GM21447 (cell line): ENCODE results near the gene BBS12.

Experiments
- ATAC-seq: cut with Tn5 transposase; IDR thresholded peaks from one replicate; pipeline ENCODE4 v1.9.1; 2021; ENCODE audit not compliant: unreplicated experiment

BBS12 gene

DNA sequence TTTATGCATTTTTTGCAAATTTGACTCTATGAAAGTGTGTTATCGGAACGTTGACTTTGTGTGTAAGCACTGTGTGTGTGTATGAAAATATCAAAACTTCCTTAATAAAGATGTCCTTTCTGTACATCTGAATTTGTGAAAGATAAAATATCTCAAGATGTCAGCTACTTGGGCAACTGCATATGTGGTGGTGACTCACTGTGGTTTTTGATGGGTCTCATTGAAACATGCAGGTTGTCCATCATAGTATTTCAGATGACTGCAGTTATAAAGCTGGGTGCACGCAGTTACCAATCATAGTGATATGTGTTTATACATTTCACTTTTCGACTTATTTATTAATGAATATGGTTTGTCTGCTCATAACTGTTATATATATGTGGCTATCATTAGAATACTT lies 19.7 kb upstream of the BBS12 start:
- ATAC-seq = no peak

GRCh38 chr4:122715221-122715620 lies 17.3 kb upstream of the BBS12 start:
- no peak for ATAC-seq

- peak; percentile 87 for ATAC-seq
These were observed 15.6 kb upstream of the BBS12 start for GRCh38 chr4:122716825-122717448.

DNA sequence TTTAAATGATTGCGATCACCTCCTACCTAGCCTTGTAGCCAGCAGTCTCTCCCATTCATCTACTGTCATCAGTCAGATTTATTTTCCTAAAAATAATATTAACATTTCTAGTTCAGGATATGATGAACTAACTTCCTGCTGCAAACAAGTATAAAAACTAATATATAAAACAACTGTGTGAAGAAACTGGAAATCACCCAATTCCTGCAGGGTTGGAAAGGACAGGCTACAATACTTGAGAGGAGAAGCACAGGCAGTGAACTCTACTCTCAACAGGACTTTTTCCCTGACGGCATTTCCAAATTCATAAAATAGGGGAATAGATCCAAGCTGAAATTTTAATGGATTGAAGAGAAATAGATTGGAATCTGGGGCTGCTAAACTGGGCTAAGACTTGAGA lies 14.2 kb upstream of the BBS12 start:
- no peak for ATAC-seq

DNA sequence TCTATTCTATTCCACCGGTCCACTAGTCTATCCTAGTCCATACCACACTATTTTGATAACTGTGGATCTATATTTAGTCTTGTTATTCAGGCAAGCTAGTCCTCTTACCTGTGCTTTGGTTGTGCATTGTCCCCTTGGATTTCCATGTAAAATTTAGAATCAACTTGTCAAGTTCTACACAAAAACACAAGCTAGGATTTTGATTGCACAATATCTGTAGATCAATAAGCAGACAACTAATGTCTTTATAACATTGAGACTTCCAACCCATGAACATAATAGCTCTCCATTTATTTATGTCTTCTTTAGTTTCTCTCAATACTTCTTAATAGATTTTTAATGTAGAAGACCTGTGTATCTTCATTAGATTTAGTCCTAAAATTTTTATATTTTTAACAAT lies 10.2 kb upstream of the BBS12 start:
- no peak for ATAC-seq

- no peak for ATAC-seq
These were observed 3.6 kb upstream of the BBS12 start for GRCh38 chr4:122728856-122729255.

DNA sequence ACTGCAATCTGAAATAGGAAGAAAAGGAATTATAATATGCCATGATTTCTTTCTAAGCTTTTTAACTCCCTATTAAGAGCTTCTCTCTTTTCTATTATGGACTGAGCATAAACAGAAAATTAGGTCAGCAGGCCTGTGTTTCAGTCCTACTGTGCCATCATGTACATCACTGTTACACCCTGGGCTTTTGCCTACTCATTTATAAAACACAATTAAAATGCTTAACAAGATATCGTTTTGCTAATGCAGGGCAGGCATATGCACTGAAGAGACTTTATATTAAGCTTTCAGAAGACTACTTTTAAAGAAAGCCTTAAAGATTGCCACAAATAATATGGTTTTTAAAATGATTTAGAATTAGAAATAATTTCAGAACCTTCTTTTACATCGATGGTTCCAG lies 828 bp upstream of the BBS12 start:
- no peak for ATAC-seq

DNA sequence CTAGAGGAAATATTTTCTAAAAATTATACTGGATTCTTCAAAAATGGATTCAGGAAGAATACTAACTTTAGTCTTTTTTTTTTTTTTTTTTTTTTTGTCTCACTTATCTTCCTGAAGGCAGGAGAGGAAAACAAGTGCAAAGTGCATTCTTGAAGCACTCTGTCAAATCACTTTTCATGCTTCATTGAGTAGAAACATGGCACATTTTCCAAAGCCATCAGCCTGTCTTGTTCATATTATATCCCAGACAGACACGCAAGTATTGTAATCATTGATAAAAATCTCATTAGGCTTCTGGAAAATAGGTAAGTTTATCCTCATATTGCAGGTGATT lies 1.2 kb downstream of the BBS12 start:
- ATAC-seq = no peak

DNA sequence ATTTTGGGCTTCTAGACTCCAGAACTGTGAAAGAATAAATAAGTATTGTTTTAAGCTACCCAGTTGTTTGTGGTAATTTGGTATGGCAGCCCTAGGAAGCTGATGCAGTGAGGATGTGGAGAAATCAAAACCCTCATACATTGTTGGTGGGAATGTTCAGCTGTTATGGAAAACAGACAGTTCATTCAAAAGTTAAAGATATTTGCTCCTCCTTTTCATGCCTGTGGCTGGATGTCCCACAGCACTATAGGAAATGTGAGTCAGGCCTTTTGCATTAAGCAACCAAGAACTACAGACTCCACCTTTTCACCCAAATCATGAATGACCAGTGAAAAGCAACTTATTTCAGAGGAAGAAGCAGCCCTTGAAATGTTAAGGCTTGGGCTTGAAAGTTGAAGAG lies 6.7 kb downstream of the BBS12 start:
- no peak for ATAC-seq

GRCh38 chr4:122742933-122743829 lies 10.7 kb downstream of the BBS12 start:
- ATAC-seq = no peak

DNA sequence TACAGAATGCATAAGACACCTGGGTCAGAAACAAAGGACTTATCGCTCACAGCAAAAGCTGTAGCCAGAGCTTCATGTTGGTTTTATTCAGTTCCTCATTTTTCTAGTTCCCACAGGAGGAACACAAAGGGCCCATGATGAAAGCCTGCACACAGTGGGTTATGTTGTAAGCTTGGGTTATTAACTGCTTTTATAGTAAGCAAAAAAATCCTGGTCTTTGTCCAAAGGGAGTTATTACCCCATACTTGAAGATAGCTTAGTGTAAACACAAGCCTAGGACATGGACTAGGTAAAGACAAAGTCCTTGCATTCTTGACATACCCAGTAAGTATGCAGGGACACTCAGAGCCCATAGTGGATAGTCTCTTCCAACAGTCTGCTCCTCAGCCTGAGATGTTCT lies 11.7 kb downstream of the BBS12 start:
- ATAC-seq = no peak

- ATAC-seq = no peak
These were observed 14.0 kb downstream of the BBS12 start for GRCh38 chr4:122746485-122746965.

- ATAC-seq = no peak
These were observed 14.6 kb downstream of the BBS12 start for GRCh38 chr4:122747068-122747467.

DNA sequence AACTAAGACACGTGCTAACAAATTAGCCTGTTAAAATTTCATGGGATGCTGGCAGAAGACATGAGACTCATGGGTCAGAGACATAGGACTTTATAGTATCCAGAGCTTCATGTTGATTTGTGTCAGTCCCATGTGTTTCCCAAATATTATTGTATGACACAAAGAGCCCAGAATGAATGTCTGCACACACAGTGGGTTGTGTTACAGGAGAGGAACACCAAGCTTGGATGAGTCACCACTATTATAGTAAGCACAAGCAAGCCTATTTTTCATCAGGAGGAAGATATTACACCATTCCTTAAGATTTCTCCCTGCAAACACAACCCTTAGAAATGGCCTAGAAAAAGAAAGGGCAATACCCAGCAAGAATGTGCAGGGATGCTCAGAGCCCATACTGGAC lies 15.4 kb downstream of the BBS12 start:
- no peak for ATAC-seq

DNA sequence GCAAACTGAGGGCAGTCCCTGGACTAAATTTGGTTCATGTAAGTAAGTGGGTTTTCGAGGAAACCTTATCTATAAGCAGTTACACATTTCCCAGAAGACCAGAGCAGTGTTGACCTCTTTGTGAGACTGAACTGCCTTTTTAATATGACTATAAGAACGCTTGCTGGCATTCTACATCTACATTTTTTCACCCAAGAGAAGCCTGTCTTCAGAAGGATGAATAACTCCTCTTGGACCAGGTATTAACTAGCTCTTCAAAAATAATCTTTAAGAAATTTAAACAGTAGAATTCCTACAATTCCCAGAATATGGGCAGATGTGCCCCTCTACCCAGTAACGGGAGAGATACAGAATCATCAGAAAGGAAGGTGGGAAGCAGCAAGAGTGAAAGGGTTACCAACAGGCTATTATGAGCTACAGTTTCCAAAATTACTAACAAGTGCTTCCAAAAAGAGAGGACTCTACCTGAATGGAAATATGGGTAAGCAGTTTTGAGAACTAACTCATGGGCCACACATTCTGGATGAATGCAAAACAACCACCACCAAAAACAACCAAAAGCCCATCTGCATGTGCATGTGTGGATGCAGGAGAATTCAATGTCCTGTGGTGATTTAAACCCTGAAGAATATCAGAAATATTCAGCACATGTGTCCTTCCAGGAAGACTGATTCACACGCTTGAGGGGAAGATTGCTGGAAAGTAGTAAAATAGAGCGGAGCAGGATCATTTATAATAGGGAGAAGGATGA lies 17.4 kb downstream of the BBS12 start:
- ATAC-seq = no peak

GRCh38 chr4:122755675-122756074 lies 23.2 kb downstream of the BBS12 start:
- no peak for ATAC-seq

DNA sequence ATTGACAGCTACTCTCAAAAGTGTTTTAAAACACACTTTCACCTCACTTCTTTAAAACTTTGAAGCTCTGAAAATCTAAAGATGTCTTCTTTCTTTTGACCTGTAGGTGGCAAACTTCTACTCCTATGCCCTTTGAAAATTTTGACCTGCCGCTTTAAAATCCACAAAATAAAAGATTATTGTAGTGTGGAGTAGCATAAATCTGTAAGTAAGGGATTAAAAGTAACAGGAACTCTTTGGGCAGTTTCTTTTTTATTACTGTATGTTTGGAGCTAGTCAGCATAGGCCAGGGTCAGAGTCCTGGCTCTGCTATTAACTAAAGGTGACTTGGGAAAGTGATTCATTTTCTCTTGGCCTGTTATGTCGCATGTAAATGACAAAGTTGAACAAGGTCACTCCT lies 25.5 kb downstream of the BBS12 start:
- peak; percentile 50 for ATAC-seq

- no peak for ATAC-seq
These were observed 27.3 kb downstream of the BBS12 start for GRCh38 chr4:122759639-122760310.

DNA sequence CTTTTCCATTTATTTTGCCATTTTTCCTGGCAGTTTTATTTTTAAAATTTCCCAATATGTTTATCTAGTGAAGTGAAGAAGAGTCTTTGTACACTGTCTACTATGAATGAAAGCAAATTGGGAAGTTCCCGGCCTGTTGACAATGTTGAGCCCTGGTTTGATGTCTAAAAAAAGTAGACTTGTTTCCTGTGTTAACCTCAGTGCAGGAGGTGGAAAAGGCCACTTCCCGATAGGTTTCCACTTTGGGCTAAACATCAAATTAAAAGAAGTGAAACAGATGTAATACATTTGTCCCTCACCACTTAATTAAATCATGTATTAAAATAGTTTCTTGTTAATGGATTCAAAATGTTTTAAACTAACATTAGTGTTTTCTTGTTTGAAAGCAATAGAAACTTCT lies 30.0 kb downstream of the BBS12 start:
- peak; percentile 55 for ATAC-seq

DNA sequence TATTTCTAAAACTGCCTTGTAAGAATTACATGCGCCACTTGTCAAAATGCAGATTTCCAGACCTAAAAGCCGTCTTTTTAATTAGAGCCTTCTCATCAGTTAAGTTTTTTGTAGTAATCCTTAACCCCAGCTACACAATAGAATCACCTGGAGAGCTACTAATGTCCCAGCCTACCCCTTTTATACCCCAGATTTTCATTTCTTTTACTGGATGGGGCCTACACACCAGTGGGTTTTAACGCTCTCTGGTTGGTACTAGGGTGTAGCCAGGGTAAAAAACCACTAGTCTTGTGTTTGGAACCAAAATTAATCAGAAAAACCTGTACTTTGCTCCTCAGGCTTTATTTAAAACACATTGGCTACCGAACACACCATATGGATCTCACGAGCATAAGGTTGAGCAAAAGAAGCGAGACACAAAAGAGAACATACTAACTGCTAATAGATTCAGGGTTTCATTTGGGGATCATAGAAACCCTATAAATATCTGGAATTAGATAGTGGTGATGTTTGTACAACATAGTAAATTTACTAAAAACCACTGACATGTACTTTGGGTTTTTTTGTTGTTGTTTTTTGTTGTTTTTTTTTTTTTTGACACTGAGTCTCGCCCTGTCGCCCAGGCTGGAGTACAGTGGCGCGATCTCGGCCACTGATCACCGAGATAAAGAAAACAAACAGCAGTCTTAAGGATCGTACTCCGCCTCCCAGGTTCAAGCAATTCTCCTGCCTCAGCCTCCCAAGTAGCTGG lies 30.6 kb downstream of the BBS12 start:
- ATAC-seq = no peak
